Activated gamma-delta T cell treated with anti-CD3 and anti-CD28 coated beads, Interleukin-2, amount 50 U/mL, for 16 hours (primary cell): ENCODE measurements around the gene TMEM185B.

Experiments
- DNase-seq: peaks from one replicate; pipeline ENCODE4 v3.0.0-alpha.2; 2020; ENCODE audit warnings: low read depth

TMEM185B gene

GRCh38 chr2:120231564-120231973 is 8.4 kb upstream of the TMEM185B start:
- no peak for DNase-seq

DNA sequence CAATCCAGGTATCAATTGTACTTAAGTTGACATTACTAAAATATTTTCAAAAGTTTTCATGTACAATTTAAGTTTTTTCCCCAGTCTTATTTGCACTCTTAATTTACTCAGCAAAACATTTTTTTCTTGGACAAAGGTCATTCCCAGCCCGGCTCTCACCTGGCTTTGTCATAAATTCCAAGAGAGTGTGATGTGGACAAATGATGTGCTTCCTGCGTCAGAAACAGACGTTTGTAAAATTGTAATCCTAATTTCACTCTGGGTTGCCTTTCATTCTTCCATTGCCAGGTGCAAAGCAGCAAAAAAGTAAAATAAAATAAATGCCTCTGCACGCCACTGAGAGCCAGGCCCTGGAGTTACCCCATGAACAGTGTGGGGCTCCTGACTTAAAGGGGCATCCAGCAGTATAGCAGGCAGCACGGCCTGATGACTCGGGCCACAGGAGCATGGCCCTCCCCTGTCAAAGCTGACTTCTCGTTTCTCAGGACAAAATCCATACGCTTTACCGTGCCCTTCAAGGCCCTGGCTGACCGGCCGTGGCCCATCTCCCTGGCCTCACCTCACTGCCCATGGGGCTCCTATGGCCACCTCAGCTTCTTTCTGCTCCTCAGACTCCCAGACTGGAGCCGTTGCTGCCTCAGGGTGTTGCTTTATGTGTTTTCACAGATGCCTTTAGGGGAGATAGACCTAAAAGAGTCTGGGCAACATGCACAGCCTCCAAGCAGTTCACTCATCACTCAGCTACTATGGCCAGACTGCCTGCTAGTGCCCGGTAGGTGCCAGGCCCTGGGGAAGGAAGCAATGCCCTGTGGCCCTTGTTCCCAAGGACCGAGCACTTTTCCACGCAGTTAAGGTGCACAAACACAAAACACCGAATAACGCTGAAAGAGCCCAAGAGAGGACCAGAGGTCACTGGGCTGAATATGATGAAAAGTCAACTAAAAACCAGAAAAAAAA is 7.6 kb upstream of the TMEM185B start:
- DNase-seq = no peak

DNA sequence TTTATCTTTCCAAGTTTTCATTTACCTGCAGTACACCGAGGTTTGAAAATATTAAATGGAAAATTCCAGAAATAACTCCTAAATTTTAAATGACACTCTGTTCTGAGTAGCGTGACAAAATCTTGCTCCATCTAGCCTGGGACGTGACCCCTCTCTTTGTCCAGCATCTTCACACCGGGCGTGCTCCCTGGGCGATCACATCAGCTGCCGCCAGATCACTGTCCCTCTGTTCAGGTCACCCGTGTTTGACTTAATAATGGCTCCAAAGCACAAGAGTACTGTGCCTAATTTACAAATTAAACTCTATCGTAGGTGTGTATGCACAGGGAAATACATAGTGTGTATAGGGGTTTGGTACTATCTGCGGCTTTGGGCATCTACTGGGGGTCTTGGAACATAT is 6.1 kb upstream of the TMEM185B start:
- DNase-seq = no peak

DNA sequence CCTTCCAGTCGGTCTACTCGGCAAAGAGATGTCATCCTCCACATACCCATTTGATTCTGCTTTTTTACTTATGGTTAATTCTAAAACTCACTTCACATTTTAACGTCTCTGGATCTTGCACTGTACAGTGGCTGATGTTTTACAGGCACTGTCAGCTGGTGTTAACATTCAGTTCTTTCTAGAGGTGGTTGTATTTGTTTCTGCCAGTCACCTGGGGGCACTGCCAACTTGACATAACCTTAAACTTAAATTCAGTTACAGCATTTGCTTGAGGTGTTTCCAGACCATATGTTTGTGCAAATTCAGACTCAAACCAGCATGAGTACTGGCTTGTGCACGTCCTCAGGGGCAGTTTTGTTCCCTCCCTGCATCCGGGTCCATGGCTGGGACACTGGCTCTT is 5.3 kb upstream of the TMEM185B start:
- no peak for DNase-seq

GRCh38 chr2:120227111-120227991 is 4.2 kb upstream of the TMEM185B start:
- no peak for DNase-seq

DNA sequence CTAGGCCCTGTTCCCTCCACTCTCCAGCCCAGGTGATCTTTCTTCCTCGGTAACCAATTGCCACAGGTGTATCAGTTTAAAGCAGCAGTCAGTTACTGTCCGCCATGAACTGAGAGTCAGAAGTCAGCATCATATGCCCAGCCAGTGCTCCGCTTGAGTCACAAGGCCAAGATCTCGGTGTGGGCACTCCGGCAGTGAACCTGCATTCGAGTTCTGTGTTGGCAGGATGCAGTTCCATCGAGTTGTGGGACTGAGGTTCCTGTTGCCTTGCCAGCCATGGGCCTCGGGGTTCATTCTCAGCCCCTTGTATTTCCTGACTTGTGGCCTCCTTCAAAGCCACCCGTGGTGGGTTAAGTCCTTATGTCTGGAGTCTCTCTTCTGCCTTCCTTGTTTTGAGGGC is 3.1 kb upstream of the TMEM185B start:
- DNase-seq = no peak

DNA sequence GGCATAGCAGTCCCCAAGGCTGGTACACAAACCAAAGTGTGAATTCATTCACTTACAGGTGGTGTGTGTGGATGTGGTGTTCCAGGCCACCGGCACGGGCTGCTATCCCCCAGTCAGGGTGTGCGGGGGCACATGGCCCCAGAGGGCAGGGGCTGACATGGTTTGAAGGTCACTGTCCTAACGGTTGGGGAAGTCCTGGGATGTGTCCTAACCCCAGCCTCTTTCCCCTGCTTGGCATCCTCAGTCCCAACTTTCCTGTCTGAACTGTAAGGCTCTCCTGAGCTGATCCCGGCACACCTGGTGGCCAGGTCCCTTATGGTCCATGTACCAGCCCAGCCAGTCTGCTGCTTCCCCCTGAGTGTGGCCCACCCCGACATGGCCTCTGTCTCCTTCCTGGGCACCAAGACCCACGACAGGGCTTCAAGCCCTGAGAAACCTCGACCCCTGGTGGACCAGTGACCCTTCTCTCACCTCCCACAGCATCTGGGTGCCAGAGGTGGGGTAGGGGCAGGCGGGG is 2.4 kb upstream of the TMEM185B start:
- no peak for DNase-seq

DNA sequence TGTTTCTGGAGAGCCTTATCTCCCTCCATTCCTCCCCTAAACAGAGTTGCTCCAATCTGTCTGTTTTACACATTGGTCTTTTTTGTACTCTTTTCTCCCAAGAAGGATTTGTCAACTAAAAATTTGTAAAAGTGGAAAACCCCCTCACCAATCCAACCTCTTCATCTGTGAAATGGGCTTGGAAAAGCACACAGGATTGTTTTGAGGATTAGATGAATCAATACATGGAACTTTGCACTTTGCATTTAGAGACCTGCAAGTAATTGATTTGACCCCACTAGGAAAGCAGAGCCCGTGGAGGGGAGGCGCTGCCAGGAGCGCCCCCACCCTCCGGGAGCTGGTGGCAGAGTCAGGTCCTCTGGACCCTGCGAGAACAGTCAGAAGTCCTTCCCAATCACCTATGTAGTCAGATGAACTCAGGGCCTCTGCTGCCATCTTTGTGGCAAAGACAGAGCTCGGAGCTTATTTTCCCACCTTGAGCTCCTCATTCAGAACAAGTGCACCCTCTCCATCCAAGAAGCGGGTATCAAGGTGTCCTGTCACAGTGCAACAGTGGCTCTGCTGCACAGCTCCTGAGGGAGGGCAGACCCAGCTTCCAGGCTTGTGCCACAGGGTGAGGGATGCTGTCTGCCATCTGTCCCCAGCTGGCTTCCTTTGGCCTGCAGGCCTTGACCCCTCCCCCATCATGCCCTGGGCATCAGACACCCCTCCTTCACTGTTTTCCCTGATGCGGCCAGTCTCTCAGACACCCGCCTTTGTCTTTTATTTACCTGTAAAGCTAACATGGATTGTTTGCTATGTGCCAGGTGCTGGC is 1.7 kb upstream of the TMEM185B start:
- no peak for DNase-seq

GRCh38 chr2:120224256-120224655 is 1.1 kb upstream of the TMEM185B start:
- DNase-seq = no peak

DNA sequence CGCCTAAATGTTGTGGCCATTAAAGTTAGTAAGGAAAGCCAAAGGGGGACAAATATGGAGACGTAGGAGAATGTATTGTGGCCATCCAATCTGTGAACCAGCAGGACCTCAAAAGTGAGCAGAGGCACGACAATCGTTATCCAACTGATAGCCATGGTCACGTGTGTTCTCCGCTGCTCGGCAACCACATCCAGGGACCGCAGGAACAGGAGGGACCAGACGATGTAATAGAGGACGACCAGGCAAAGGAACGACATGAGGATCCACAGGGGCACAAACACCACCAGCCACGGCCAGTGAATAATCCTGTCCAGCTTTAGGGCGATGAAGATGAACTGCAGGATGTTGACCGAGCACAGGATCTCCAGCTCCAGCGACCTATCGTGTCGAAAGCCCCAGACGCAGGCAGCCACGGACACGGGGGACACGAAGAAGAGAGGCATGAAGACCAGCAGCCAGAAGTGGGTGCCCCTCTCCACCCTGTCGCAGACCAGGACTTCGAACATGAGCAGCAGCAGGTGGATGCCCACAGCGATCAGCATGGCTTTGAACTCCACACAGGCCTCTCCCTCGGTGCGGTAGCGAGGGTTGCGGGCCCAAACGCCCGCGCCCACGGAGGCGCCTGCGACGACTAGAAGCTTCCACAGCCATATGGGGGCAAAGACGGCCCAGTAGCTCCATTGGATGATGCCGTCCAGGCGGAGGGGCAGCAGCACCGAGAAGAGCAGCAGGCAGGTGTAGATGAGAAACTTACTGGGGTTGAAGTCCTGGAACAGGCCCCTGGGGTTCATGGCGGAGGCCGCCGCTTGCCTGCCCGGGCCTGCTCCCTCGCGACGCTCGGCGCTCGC is 790 bp downstream of the TMEM185B start:
- no peak for DNase-seq

DNA sequence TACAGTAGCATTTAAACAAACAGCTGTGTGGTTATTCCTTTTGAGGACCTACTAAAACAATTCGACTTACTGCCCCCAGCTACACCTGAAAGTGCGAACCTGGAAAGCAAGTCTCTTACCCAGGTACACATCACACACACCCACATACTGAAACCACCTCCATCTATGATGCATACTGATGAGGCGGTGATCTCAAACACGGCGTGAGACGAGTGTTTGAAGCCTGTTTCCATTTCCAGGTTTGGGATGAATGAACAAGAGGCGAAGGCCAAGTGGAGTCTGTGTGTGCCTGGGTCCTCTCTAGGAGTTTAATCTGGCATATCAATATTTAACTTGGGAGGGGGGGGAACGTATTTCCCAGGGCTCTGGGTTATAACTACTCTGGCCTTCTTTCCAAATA is 1.6 kb downstream of the TMEM185B start:
- no peak for DNase-seq

GRCh38 chr2:120220756-120221155 is 2.4 kb downstream of the TMEM185B start:
- no peak for DNase-seq

- no peak for DNase-seq
These were observed 3.4 kb downstream of the TMEM185B start for GRCh38 chr2:120219766-120220165.

DNA sequence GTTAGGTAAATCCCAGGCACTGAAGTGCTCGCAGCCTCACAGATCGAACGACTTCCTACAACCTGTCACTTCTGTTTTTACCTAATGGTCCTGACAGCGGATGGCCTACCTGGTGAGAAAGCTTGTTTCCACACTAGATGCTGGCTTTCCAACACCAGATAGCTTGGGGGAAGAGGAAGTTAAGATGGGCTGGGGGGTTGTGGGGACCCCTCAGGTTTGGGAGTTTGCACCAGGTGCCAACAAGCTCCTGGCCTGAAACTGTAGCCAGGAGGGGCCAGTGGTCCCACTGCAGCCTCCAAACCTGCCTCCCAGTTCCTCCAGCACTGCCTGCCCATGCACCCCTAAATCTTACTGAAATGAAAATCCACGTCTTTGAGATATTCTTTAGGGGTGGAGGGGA is 3.9 kb downstream of the TMEM185B start:
- DNase-seq = no peak

- no peak for DNase-seq
These were observed 5.0 kb downstream of the TMEM185B start for GRCh38 chr2:120218181-120218580.

- no peak for DNase-seq
These were observed 12.9 kb downstream of the TMEM185B start for GRCh38 chr2:120210270-120210693.

DNA sequence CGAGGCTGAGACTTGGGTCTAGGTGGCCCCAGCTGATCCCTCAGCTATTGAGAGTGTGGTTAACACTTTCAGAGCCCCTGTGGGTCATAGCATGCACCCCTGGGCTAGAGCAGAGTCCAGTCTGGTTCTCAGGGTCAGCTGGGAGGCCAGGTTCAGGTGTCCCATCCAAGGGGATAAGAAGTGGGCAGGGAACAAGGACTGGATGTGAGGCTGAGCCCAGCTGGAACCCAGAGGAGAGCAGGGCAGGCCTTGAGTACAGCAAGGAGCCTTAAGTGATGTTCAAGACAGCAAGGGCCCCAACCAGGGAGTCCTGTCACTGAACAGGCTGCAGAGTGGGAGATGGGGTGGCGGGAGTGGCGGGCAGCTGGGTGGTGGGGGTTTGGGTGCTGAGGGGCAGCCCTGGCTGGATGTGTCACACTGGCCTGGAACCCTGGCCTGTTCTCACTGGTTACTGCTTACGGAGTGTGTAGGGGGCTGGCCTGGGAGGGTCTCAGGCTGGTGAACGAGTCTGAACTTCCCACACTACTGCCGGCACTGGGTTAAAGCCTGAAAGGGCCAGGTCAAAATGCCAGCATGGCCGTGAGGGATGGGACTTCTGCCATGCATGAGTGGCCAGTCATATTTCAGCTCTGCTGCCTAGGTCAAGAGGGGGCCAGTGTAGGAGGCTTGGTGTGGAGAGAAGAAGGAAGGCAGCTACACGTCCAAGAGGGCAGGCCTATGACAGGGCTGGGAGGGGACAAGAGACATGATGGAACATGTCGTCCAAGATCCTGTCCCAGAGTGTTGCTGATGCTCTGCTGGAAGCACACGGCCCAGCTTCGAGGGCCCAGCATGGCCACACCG is 13.6 kb downstream of the TMEM185B start:
- no peak for DNase-seq

GRCh38 chr2:120208381-120209353 is 14.5 kb downstream of the TMEM185B start:
- DNase-seq = no peak
